Measurements from ENCODE around the gene ARID1B. TPM values are rescaled to one million over a fixed set of nuclear protein-coding genes. Genes with fewer than 3 reads are reported as not detected.

Gene ARID1B
- total and polyA plus RNA-seq, 2 of the 13 experiments (the other 11 are each of a cell fraction or from before 2014, with no cell fraction given) = 20.1 to 32.6 TPM

DNA sequence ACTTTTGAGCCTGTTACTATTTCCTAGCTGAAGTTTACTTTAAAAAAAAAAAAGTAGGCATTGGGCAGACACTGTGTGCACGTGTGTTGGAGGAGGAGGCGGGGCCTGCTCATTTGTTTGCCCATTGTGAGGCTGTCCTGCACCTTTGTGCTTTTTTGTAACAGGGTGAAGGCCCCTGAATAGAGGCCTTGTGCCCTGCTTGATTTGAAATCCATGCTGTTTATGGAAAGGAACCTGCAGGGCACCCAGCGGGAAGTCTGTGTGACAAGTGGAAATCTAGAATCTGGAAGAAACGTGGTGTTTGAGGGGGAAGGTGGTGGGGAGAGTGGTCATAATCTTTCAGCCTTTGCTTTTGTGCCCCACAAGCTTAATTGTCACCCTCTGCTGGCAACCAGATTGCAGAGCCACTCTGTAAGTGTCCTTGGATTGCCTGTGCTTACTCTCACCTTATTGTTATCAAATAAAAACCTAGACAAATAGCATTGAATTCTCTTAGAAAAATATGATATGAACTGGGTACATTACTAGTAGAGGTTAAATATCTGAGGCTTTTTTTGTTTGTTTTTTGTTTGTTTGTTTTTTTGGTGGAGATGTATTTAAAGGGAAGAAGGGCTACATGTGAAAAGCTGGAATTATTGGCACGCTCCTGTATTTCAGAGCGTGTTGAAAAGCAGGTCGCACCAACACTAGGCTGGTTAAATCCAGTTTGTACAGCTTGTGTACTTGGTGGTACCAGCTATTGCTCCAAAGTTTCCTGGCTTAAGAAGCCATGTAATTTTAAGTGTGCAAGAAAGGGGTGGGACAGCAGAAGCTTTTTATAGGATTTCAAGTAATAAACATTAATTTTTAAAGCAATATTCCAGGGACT is 156.3 kb downstream of the ARID1B start (continued):
- TF ChIP-seq ZNF790 (CRISPR knock-in tag; IDR thresholded peaks at IDR 0.05; ENCODE audit: borderline replicate concordance) (no peak), SRSF4 (IDR thresholded peaks at IDR 0.05; ENCODE audit: low read depth, low read length, poor library complexity, severe bottlenecking) (no peak), RFX1 (IDR thresholded peaks at IDR 0.05) (no peak), REL (CRISPR knock-in tag; conservative IDR thresholded peaks at IDR 0.05) (no peak), CHD4 (IDR thresholded peaks at IDR 0.05; ENCODE audit: borderline replicate concordance, low read length) (no peak), ZBTB8A (CRISPR knock-in tag; IDR thresholded peaks at IDR 0.05; ENCODE audit: borderline replicate concordance, low read depth) (no peak), ZNF878 (CRISPR knock-in tag; IDR thresholded peaks at IDR 0.05) (no peak), MBD4 (IDR thresholded peaks at IDR 0.05; ENCODE audit: borderline replicate concordance, low read length) (no peak), ZSCAN20 (CRISPR knock-in tag; IDR thresholded peaks at IDR 0.05; ENCODE audit: borderline replicate concordance) (no peak), ZKSCAN5 (CRISPR knock-in tag; IDR thresholded peaks at IDR 0.05) (no peak), ZSCAN22 (CRISPR knock-in tag; IDR thresholded peaks at IDR 0.05) (no peak)
- TF ChIP-seq, protein P1, sequence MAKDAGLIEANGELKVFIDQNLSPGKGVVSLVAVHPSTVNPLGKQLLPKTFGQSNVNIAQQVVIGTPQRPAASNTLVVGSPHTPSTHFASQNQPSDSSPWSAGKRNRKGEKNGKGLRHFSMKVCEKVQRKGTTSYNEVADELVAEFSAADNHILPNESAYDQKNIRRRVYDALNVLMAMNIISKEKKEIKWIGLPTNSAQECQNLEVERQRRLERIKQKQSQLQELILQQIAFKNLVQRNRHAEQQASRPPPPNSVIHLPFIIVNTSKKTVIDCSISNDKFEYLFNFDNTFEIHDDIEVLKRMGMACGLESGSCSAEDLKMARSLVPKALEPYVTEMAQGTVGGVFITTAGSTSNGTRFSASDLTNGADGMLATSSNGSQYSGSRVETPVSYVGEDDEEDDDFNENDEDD (CRISPR knock-in tag; IDR thresholded peaks at IDR 0.05; ENCODE audit: borderline replicate concordance) = peak; percentile 53; the same call in 1 of the 2 replicates
- TF ChIP-seq, protein P2, sequence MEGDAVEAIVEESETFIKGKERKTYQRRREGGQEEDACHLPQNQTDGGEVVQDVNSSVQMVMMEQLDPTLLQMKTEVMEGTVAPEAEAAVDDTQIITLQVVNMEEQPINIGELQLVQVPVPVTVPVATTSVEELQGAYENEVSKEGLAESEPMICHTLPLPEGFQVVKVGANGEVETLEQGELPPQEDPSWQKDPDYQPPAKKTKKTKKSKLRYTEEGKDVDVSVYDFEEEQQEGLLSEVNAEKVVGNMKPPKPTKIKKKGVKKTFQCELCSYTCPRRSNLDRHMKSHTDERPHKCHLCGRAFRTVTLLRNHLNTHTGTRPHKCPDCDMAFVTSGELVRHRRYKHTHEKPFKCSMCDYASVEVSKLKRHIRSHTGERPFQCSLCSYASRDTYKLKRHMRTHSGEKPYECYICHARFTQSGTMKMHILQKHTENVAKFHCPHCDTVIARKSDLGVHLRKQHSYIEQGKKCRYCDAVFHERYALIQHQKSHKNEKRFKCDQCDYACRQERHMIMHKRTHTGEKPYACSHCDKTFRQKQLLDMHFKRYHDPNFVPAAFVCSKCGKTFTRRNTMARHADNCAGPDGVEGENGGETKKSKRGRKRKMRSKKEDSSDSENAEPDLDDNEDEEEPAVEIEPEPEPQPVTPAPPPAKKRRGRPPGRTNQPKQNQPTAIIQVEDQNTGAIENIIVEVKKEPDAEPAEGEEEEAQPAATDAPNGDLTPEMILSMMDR (CRISPR knock-in tag; IDR thresholded peaks at IDR 0.05) = peak; percentile 60
- TF ChIP-seq, protein P3, sequence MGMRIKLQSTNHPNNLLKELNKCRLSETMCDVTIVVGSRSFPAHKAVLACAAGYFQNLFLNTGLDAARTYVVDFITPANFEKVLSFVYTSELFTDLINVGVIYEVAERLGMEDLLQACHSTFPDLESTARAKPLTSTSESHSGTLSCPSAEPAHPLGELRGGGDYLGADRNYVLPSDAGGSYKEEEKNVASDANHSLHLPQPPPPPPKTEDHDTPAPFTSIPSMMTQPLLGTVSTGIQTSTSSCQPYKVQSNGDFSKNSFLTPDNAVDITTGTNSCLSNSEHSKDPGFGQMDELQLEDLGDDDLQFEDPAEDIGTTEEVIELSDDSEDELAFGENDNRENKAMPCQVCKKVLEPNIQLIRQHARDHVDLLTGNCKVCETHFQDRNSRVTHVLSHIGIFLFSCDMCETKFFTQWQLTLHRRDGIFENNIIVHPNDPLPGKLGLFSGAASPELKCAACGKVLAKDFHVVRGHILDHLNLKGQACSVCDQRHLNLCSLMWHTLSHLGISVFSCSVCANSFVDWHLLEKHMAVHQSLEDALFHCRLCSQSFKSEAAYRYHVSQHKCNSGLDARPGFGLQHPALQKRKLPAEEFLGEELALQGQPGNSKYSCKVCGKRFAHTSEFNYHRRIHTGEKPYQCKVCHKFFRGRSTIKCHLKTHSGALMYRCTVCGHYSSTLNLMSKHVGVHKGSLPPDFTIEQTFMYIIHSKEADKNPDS (CRISPR knock-in tag; IDR thresholded peaks at IDR 0.05) = no peak
- TF ChIP-seq, protein P4, sequence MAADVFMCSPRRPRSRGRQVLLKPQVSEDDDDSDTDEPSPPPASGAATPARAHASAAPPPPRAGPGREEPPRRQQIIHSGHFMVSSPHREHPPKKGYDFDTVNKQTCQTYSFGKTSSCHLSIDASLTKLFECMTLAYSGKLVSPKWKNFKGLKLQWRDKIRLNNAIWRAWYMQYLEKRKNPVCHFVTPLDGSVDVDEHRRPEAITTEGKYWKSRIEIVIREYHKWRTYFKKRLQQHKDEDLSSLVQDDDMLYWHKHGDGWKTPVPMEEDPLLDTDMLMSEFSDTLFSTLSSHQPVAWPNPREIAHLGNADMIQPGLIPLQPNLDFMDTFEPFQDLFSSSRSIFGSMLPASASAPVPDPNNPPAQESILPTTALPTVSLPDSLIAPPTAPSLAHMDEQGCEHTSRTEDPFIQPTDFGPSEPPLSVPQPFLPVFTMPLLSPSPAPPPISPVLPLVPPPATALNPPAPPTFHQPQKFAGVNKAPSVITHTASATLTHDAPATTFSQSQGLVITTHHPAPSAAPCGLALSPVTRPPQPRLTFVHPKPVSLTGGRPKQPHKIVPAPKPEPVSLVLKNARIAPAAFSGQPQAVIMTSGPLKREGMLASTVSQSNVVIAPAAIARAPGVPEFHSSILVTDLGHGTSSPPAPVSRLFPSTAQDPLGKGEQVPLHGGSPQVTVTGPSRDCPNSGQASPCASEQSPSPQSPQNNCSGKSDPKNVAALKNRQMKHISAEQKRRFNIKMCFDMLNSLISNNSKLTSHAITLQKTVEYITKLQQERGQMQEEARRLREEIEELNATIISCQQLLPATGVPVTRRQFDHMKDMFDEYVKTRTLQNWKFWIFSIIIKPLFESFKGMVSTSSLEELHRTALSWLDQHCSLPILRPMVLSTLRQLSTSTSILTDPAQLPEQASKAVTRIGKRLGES (CRISPR knock-in tag; IDR thresholded peaks at IDR 0.05; ENCODE audit: borderline replicate concordance) = no peak
- TF ChIP-seq, protein P5, sequence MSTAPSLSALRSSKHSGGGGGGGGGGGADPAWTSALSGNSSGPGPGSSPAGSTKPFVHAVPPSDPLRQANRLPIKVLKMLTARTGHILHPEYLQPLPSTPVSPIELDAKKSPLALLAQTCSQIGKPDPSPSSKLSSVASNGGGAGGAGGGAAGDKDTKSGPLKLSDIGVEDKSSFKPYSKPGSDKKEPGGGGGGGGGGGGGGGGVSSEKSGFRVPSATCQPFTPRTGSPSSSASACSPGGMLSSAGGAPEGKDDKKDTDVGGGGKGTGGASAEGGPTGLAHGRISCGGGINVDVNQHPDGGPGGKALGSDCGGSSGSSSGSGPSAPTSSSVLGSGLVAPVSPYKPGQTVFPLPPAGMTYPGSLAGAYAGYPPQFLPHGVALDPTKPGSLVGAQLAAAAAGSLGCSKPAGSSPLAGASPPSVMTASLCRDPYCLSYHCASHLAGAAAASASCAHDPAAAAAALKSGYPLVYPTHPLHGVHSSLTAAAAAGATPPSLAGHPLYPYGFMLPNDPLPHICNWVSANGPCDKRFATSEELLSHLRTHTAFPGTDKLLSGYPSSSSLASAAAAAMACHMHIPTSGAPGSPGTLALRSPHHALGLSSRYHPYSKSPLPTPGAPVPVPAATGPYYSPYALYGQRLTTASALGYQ (CRISPR knock-in tag; IDR thresholded peaks at IDR 0.05) = peak; percentile 33; the same call in 1 of the 2 replicates
- TF ChIP-seq, protein P6, sequence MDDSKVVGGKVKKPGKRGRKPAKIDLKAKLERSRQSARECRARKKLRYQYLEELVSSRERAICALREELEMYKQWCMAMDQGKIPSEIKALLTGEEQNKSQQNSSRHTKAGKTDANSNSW (CRISPR knock-in tag; IDR thresholded peaks at IDR 0.05; ENCODE audit: borderline replicate concordance) = no peak
